HepG2 (cell line): Measurements from ENCODE around the gene NUBP2. TPM values are rescaled to one million over a fixed set of nuclear protein-coding genes. Genes with fewer than 3 reads are reported as not detected.

Experiments
- MAFG ChIP-seq: sonication (generic); formaldehyde crosslinking; IDR thresholded peaks from 2 replicates; pipeline ENCODE4 v1.5.1; 2020; ENCODE audit warnings: mild to moderate bottlenecking, missing genetic modification reagents
- TCF12 ChIP-seq, 2 experiments: fragments of 450-650 bp in 1 of 2; sonication (generic) in 1 of 2; formaldehyde crosslinking in 1 of 2; IDR thresholded peaks; 2 replicates each; pipeline versions ENCODE4 v1.6.1 to v1.8.0; 2017 to 2022; ENCODE audit warnings: antibody characterized with exemption in 1 of 2, mild to moderate bottlenecking in 1 of 2, missing genetic modification reagents in 1 of 2, moderate library complexity in 1 of 2
- U2AF2 ChIP-seq: fragments of 200-400 bp; formaldehyde crosslinking; IDR thresholded peaks from 2 replicates; pipeline ENCODE4 v1.6.1; 2017; ENCODE audit warnings: low read depth, mild to moderate bottlenecking, low read length
- ZBTB7A ChIP-seq: sonication (generic); formaldehyde crosslinking; IDR thresholded peaks from 2 replicates; pipeline ENCODE4 v1.8.0; 2022; ENCODE audit warnings: mild to moderate bottlenecking, missing genetic modification reagents
- ZNF670 ChIP-seq: sonication (generic); formaldehyde crosslinking; IDR thresholded peaks from 2 replicates; pipeline ENCODE4 v1.8.0; 2022; ENCODE audit warnings: mild to moderate bottlenecking, missing genetic modification reagents, borderline replicate concordance
- ZSCAN12 ChIP-seq: sonication (generic); formaldehyde crosslinking; IDR thresholded peaks from 2 replicates; pipeline ENCODE4 v1.9.0; 2021; ENCODE audit warnings: mild to moderate bottlenecking, missing genetic modification reagents
- ZSCAN29 ChIP-seq: sonication (generic); formaldehyde crosslinking; conservative IDR thresholded peaks from 2 replicates; pipeline ENCODE4 v1.4.0; 2020; ENCODE audit warnings: mild to moderate bottlenecking, missing genetic modification reagents
- polyA plus RNA-seq, 8 experiments: library from polyadenylated mRNA; depleted of rRNA in 3 of 8; stranded (reverse) in 7 of 8; unstranded in 1 of 8; fragments of >200 nt; fragmentation: Illumina TruSeq in 4 of 8; extraction: Trizol in 4 of 8; gene quantifications; 2 replicates each; pipeline versions ENCODE4 v1.2.1 to v1.2.3, GENCODE V29; 2011 to 2016; ENCODE audit warnings: low read depth in 4 of 8, missing spikeins in 1 of 8, mixed read lengths in 1 of 8; ENCODE audit not compliant: insufficient read depth in 1 of 8
- total RNA-seq, 5 experiments: library from RNA; depleted of rRNA; stranded (reverse); fragments of >200 nt; fragmentation: Illumina TruSeq; extraction: Trizol; gene quantifications; 2 replicates each; pipeline ENCODE4 v1.2.3, GENCODE V29; 2016; ENCODE audit warnings: low read depth in 1 of 5
- TF ChIP-seq, protein P1 (sequence below), 2 experiments: fragments of 450-650 bp in 1 of 2; sonication (generic) in 1 of 2; formaldehyde crosslinking in 1 of 2; IDR thresholded peaks; 2 replicates each; pipeline versions ENCODE4 v1.6.1 to v1.8.0; 2016 to 2022; ENCODE audit warnings: antibody characterized with exemption in 1 of 2, mild to moderate bottlenecking in 1 of 2, missing genetic modification reagents in 1 of 2
- TF ChIP-seq, protein P2 (sequence below): sonication (generic); formaldehyde crosslinking; conservative IDR thresholded peaks from 2 replicates; pipeline ENCODE4 v1.4.0; 2020; ENCODE audit warnings: missing genetic modification reagents
- TF ChIP-seq, protein P3 (sequence below): sonication (generic); formaldehyde crosslinking; IDR thresholded peaks from one replicate; pipeline ENCODE4 v1.5.1; 2020; ENCODE audit warnings: mild to moderate bottlenecking, missing genetic modification reagents; ENCODE audit errors: not compliant biosample characterization

The NUBP2 gene
- total and polyA plus RNA-seq, 2 of the 13 experiments (the other 11 are each of a cell fraction or from before 2014, with no cell fraction given): 25.7 to 61.5 TPM

DNA sequence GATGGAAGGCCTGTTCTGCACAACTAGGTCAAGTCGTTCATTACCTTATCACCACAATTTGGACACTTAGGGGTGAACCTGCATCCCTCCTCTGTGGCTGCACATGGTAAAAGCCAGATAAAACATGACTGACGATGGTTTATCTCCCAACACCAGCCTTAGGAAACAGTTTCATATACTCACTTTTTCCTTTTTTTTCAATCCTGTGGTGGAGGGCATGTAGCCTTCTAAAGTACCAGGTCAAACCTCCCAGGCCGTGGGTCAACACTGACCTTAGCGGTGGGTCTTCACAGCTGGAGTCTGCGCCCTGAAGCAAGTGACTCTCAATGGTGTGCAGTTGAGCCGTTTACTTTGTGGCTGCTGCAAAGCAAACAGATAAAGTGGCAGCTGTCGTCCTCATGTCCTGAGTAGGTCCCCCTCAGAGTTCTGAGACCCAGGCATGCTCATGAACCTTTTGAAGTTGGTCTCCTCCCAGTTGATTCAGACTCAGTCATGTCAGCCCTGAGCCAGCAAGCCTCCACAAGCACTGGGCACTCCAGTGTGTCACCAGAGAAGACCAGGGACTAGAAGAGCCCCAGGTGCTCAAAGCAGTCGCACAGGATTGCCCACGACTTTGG, 50.2 kb downstream of the NUBP2 start (continued):
- TF ChIP-seq, protein P1, sequence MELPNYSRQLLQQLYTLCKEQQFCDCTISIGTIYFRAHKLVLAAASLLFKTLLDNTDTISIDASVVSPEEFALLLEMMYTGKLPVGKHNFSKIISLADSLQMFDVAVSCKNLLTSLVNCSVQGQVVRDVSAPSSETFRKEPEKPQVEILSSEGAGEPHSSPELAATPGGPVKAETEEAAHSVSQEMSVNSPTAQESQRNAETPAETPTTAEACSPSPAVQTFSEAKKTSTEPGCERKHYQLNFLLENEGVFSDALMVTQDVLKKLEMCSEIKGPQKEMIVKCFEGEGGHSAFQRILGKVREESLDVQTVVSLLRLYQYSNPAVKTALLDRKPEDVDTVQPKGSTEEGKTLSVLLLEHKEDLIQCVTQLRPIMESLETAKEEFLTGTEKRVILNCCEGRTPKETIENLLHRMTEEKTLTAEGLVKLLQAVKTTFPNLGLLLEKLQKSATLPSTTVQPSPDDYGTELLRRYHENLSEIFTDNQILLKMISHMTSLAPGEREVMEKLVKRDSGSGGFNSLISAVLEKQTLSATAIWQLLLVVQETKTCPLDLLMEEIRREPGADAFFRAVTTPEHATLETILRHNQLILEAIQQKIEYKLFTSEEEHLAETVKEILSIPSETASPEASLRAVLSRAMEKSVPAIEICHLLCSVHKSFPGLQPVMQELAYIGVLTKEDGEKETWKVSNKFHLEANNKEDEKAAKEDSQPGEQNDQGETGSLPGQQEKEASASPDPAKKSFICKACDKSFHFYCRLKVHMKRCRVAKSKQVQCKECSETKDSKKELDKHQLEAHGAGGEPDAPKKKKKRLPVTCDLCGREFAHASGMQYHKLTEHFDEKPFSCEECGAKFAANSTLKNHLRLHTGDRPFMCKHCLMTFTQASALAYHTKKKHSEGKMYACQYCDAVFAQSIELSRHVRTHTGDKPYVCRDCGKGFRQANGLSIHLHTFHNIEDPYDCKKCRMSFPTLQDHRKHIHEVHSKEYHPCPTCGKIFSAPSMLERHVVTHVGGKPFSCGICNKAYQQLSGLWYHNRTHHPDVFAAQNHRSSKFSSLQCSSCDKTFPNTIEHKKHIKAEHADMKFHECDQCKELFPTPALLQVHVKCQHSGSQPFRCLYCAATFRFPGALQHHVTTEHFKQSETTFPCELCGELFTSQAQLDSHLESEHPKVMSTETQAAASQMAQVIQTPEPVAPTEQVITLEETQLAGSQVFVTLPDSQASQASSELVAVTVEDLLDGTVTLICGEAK (IDR thresholded peaks at IDR 0.05): no peak
- TF ChIP-seq, protein P1 (CRISPR knock-in tag; IDR thresholded peaks at IDR 0.05): no peak
- TF ChIP-seq, protein P2, sequence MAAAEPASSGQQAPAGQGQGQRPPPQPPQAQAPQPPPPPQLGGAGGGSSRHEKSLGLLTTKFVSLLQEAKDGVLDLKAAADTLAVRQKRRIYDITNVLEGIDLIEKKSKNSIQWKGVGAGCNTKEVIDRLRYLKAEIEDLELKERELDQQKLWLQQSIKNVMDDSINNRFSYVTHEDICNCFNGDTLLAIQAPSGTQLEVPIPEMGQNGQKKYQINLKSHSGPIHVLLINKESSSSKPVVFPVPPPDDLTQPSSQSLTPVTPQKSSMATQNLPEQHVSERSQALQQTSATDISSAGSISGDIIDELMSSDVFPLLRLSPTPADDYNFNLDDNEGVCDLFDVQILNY (CRISPR knock-in tag): no peak
- TF ChIP-seq ZNF670 (CRISPR knock-in tag) (no peak), ZSCAN12 (CRISPR knock-in tag) (no peak), TCF12 (IDR thresholded peaks at IDR 0.05) (no peak), TCF12 (CRISPR knock-in tag; IDR thresholded peaks at IDR 0.05) (no peak), ZBTB7A (CRISPR knock-in tag) (no peak), MAFG (CRISPR knock-in tag) (no peak), U2AF2 (no peak), ZSCAN29 (CRISPR knock-in tag) (0 out of 2 replicates have a peak, but pooled peaks have one; percentile 71)
- TF ChIP-seq, protein P3, sequence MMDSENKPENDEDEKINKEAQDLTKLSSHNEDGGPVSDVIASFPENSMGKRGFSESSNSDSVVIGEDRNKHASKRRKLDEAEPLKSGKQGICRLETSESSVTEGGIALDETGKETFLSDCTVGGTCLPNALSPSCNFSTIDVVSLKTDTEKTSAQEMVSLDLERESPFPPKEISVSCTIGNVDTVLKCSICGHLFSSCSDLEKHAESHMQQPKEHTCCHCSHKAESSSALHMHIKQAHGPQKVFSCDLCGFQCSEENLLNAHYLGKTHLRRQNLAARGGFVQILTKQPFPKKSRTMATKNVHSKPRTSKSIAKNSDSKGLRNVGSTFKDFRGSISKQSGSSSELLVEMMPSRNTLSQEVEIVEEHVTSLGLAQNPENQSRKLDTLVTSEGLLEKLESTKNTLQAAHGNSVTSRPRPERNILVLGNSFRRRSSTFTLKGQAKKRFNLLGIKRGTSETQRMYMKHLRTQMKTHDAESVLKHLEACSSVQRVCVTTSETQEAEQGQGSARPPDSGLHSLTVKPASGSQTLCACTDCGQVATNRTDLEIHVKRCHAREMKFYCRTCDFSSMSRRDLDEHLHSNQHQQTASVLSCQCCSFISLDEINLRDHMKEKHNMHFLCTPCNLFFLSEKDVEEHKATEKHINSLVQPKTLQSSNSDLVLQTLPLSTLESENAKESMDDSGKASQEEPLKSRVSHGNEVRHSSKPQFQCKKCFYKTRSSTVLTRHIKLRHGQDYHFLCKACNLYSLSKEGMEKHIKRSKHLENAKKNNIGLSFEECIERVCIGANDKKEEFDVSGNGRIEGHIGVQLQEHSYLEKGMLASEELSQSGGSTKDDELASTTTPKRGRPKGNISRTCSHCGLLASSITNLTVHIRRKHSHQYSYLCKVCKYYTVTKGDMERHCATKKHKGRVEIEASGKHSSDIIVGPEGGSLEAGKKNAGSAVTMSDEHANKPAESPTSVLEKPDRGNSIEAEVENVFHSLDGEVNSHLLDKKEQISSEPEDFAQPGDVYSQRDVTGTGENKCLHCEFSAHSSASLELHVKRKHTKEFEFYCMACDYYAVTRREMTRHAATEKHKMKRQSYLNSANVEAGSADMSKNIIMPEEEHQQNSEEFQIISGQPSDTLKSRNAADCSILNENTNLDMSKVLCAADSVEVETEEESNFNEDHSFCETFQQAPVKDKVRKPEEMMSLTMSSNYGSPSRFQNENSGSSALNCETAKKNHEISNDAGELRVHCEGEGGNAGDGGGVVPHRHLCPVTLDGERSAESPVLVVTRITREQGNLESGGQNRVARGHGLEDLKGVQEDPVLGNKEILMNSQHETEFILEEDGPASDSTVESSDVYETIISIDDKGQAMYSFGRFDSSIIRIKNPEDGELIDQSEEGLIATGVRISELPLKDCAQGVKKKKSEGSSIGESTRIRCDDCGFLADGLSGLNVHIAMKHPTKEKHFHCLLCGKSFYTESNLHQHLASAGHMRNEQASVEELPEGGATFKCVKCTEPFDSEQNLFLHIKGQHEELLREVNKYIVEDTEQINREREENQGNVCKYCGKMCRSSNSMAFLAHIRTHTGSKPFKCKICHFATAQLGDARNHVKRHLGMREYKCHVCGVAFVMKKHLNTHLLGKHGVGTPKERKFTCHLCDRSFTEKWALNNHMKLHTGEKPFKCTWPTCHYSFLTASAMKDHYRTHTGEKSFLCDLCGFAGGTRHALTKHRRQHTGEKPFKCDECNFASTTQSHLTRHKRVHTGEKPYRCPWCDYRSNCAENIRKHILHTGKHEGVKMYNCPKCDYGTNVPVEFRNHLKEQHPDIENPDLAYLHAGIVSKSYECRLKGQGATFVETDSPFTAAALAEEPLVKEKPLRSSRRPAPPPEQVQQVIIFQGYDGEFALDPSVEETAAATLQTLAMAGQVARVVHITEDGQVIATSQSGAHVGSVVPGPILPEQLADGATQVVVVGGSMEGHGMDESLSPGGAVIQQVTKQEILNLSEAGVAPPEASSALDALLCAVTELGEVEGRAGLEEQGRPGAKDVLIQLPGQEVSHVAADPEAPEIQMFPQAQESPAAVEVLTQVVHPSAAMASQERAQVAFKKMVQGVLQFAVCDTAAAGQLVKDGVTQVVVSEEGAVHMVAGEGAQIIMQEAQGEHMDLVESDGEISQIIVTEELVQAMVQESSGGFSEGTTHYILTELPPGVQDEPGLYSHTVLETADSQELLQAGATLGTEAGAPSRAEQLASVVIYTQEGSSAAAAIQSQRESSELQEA (CRISPR knock-in tag): no peak
